ENCODE results near the gene IPO13.

Gene IPO13

GRCh38 chr1:44002606-44003157 lies 55.9 kb downstream of the IPO13 start:
- H3K9ac ChIP-seq (ENCODE audit: low read depth, low read length) = no peak overlapping the region
- no peaks in the 10 kb centered on the region for H3K36me3 ChIP-seq (ENCODE audit: insufficient read depth, low read length)
- H3K9me3 ChIP-seq (ENCODE audit: control insufficient read depth, insufficient read depth, low read length) = no peaks in the 10 kb centered on the region
- H3K4me1 ChIP-seq (ENCODE audit: insufficient read depth, low read length) = no peaks in the 10 kb centered on the region

- Histone ChIP-seq H3K36me3 (ENCODE audit: insufficient read depth, low read length) (no peaks in the 10 kb centered on the region), H3K9me3 (ENCODE audit: control insufficient read depth, insufficient read depth, low read length) (no peaks in the 10 kb centered on the region), H3K4me1 (ENCODE audit: insufficient read depth, low read length) (peaks cover 7% of the 10 kb centered on the region; the same call in 1 of the 2 replicates), H3K9ac (ENCODE audit: low read depth, low read length) (no peak overlapping the region)
Observed at GRCh38 chr1:44008259-44008658, 61.5 kb downstream of the IPO13 start.

GRCh38 chr1:44010935-44011471 lies 64.3 kb downstream of the IPO13 start:
- Histone ChIP-seq H3K9ac (ENCODE audit: low read depth, low read length) (no peak overlapping the region), H3K9me3 (ENCODE audit: control insufficient read depth, insufficient read depth, low read length) (no peaks in the 10 kb centered on the region), H3K4me1 (ENCODE audit: insufficient read depth, low read length) (peaks cover 7% of the 10 kb centered on the region; the same call in 1 of the 2 replicates), H3K36me3 (ENCODE audit: insufficient read depth, low read length) (no peaks in the 10 kb centered on the region)

GRCh38 chr1:44012404-44012803 lies 65.7 kb downstream of the IPO13 start:
- H3K9me3 ChIP-seq (ENCODE audit: control insufficient read depth, insufficient read depth, low read length) = no peaks in the 10 kb centered on the region
- no peaks in the 10 kb centered on the region for H3K36me3 ChIP-seq (ENCODE audit: insufficient read depth, low read length)
- no peak overlapping the region for H3K9ac ChIP-seq (ENCODE audit: low read depth, low read length)
- H3K4me1 ChIP-seq (ENCODE audit: insufficient read depth, low read length) = peaks cover 7% of the 10 kb centered on the region; the same call in 1 of the 2 replicates

GRCh38 chr1:44012941-44013609 lies 66.3 kb downstream of the IPO13 start:
- Histone ChIP-seq H3K4me1 (ENCODE audit: insufficient read depth, low read length) (peaks cover 7% of the 10 kb centered on the region; the same call in 1 of the 2 replicates), H3K9ac (ENCODE audit: low read depth, low read length) (no peak overlapping the region), H3K9me3 (ENCODE audit: control insufficient read depth, insufficient read depth, low read length) (no peaks in the 10 kb centered on the region), H3K36me3 (ENCODE audit: insufficient read depth, low read length) (no peaks in the 10 kb centered on the region)

GRCh38 chr1:44013949-44014348 lies 67.2 kb downstream of the IPO13 start:
- Histone ChIP-seq H3K9ac (ENCODE audit: low read depth, low read length) (no peak overlapping the region), H3K4me1 (ENCODE audit: insufficient read depth, low read length) (peaks cover 7% of the 10 kb centered on the region; the same call in 1 of the 2 replicates), H3K9me3 (ENCODE audit: control insufficient read depth, insufficient read depth, low read length) (no peaks in the 10 kb centered on the region), H3K36me3 (ENCODE audit: insufficient read depth, low read length) (no peaks in the 10 kb centered on the region)

GRCh38 chr1:44014365-44015104 lies 67.8 kb downstream of the IPO13 start:
- Histone ChIP-seq H3K9ac (ENCODE audit: low read depth, low read length) (no peak overlapping the region), H3K4me1 (ENCODE audit: insufficient read depth, low read length) (peaks cover 7% of the 10 kb centered on the region; the same call in 1 of the 2 replicates), H3K36me3 (ENCODE audit: insufficient read depth, low read length) (no peaks in the 10 kb centered on the region), H3K9me3 (ENCODE audit: control insufficient read depth, insufficient read depth, low read length) (no peaks in the 10 kb centered on the region)

- Histone ChIP-seq H3K9me3 (ENCODE audit: control insufficient read depth, insufficient read depth, low read length) (no peaks in the 10 kb centered on the region), H3K9ac (ENCODE audit: low read depth, low read length) (no peak overlapping the region), H3K4me1 (ENCODE audit: insufficient read depth, low read length) (peaks cover 7% of the 10 kb centered on the region; the same call in 1 of the 2 replicates), H3K36me3 (ENCODE audit: insufficient read depth, low read length) (no peaks in the 10 kb centered on the region)
Observed at GRCh38 chr1:44015206-44015605, 68.5 kb downstream of the IPO13 start.

GRCh38 chr1:44016041-44016889 lies 69.5 kb downstream of the IPO13 start:
- H3K9me3 ChIP-seq (ENCODE audit: control insufficient read depth, insufficient read depth, low read length) = no peaks in the 10 kb centered on the region
- no peak overlapping the region for H3K9ac ChIP-seq (ENCODE audit: low read depth, low read length)
- no peaks in the 10 kb centered on the region; the same call in 1 of the 2 replicates for H3K36me3 ChIP-seq (ENCODE audit: insufficient read depth, low read length)
- peaks cover 7% of the 10 kb centered on the region; the same call in 1 of the 2 replicates for H3K4me1 ChIP-seq (ENCODE audit: insufficient read depth, low read length)

GRCh38 chr1:44016890-44017400 lies 70.2 kb downstream of the IPO13 start:
- Histone ChIP-seq H3K36me3 (ENCODE audit: insufficient read depth, low read length) (no peaks in the 10 kb centered on the region; the same call in 1 of the 2 replicates), H3K9ac (ENCODE audit: low read depth, low read length) (no peak overlapping the region), H3K4me1 (ENCODE audit: insufficient read depth, low read length) (0 out of 2 replicates have a peak, but pooled peaks cover under 1% of the 10 kb centered on the region), H3K9me3 (ENCODE audit: control insufficient read depth, insufficient read depth, low read length) (no peaks in the 10 kb centered on the region)

All from ES-I3 (cell line).